NK-92 treated with Interleukin-12 subunit alpha and Interleukin-12 subunit beta, amount 100 ng/mL, for 24 hours (cell line): ENCODE data around the gene TMEM203.

Experiments used
- DNase-seq: peaks from one replicate; lab custom pipeline; 2025; lab: John Stamatoyannopoulos, UW

Gene TMEM203

GRCh38 chr9:137194909-137195308 is 10.5 kb downstream of the TMEM203 start:
- DNase-seq: no peak

- no peak for DNase-seq
Measured at GRCh38 chr9:137194388-137194787, 11.1 kb downstream of the TMEM203 start.

GRCh38 chr9:137193771-137194170 is 11.7 kb downstream of the TMEM203 start:
- no peak for DNase-seq

- no peak for DNase-seq
Measured at GRCh38 chr9:137192859-137193258, 12.6 kb downstream of the TMEM203 start.

GRCh38 chr9:137192448-137192780 is 13.0 kb downstream of the TMEM203 start:
- DNase-seq: no peak

- no peak for DNase-seq
Measured at GRCh38 chr9:137191691-137192447, 13.6 kb downstream of the TMEM203 start.

GRCh38 chr9:137191245-137191644 is 14.2 kb downstream of the TMEM203 start:
- DNase-seq: no peak

GRCh38 chr9:137190315-137190856 is 15.1 kb downstream of the TMEM203 start:
- DNase-seq: no peak

GRCh38 chr9:137189297-137190295 is 15.9 kb downstream of the TMEM203 start:
- DNase-seq: no peak

- DNase-seq: peak; percentile 80
Measured at GRCh38 chr9:137188490-137189296, 16.8 kb downstream of the TMEM203 start, which contains the start of the genes ANAPC2 and SSNA1. TSS of gene ANAPC2 (minus strand) at chr9:137188560. CDS start at chr9:137188532, 28 bp downstream. TSS of gene SSNA1 (plus strand) at chr9:137188676. CDS start at chr9:137188727, 51 bp downstream.

- DNase-seq: no peak
Measured at GRCh38 chr9:137188086-137188489, 17.4 kb downstream of the TMEM203 start.

- DNase-seq: no peak
Measured at GRCh38 chr9:137187386-137187785, 18.1 kb downstream of the TMEM203 start.

GRCh38 chr9:137186385-137186784 is 19.1 kb downstream of the TMEM203 start:
- DNase-seq: no peak

- no peak for DNase-seq
Measured at GRCh38 chr9:137185921-137186320, 19.5 kb downstream of the TMEM203 start.

- no peak for DNase-seq
Measured at GRCh38 chr9:137184881-137185660, 20.4 kb downstream of the TMEM203 start.

- no peak for DNase-seq
Measured at GRCh38 chr9:137183980-137184595, 21.4 kb downstream of the TMEM203 start.

- no peak for DNase-seq
Measured at GRCh38 chr9:137182836-137183235, 22.6 kb downstream of the TMEM203 start.

- no peak for DNase-seq
Measured at GRCh38 chr9:137181680-137182079, 23.8 kb downstream of the TMEM203 start.

- DNase-seq: no peak
Measured at GRCh38 chr9:137180491-137180890, 25.0 kb downstream of the TMEM203 start.

- DNase-seq: no peak
Measured at GRCh38 chr9:137179761-137180160, 25.7 kb downstream of the TMEM203 start.
